HepG2 (cell line): ENCODE data around the gene CA10. TPM values are rescaled to one million over a fixed set of nuclear protein-coding genes. Genes with fewer than 3 reads are reported as not detected.

ENCODE experiments used
- ATAC-seq: fragments of 200-7000 bp; cut with Tn5 transposase; 3 replicates; pipeline ENCODE4 v1.9.1; 2020; ENCODE audit warnings: mild to moderate bottlenecking, moderate library complexity
- BruUV-seq: library from RNA; stranded (reverse); fragments of 400-500 nt; replicated peaks from 2 replicates; lab custom pipeline; 2021; lab: Mats Ljungman, UMichigan
- CTCF ChIA-PET: fragments of 300-600 bp; formaldehyde crosslinking; extraction: SDS; loops from one replicate; lab custom pipeline; 2021; ENCODE audit warnings: low total read pairs, inconsistent platforms, low intra/inter-chr PET ratio; lab: Yijun Ruan, JAX
- POLR2A ChIA-PET: fragments of 350-600 bp; sonication (Branson Sonifier 250); formaldehyde crosslinking; loops from one replicate; lab custom pipeline; 2020; ENCODE audit warnings: antibody characterized with exemption, inconsistent platforms; lab: Yijun Ruan, JAX
- DNase-seq: peaks from one replicate; pipeline ENCODE4 v3.0.0-alpha.2; 2015; ENCODE audit warnings: low spot score
- FAIRE-seq: peaks from 3 replicates; lab custom pipeline; 2011; peaks lifted over from hg19 to GRCh38; lab: Jason Lieb, UNC
- H2AFZ ChIP-seq: one replicate; pipeline ENCODE4 v1.6.1; 2011; ENCODE audit warnings: low read length, inconsistent platforms
- H3K27ac ChIP-seq: fragments of 300-600 bp; 3 replicates; pipeline ENCODE4 v1.8.0; 2011; ENCODE audit warnings: mixed run types, mild to moderate bottlenecking, mixed read lengths, low read length, inconsistent platforms; ENCODE audit not compliant: insufficient read depth; ENCODE audit errors: extremely low read length
- H3K27me3 ChIP-seq, 2 experiments: fragments of 200-600 bp in 1 of 2; 2 replicates in 1 of 2; 3 replicates in 1 of 2; pipeline versions ENCODE4 v1.6.0 to v1.8.0; 2011; ENCODE audit warnings: low read length in 2 of 2, mild to moderate bottlenecking in 2 of 2, moderate library complexity in 2 of 2, inconsistent platforms in 1 of 2; ENCODE audit not compliant: insufficient read depth in 2 of 2, control insufficient read depth in 1 of 2
- H3K36me3 ChIP-seq, 2 experiments: fragments of 200-600 bp in 1 of 2; replicated peaks in 1 of 2; 2 replicates in 1 of 2; 3 replicates in 1 of 2; pipeline versions ENCODE4 v1.5.1 to v1.8.0; 2011; ENCODE audit warnings: low read length in 2 of 2, inconsistent platforms in 1 of 2; ENCODE audit not compliant: insufficient read depth in 2 of 2, control insufficient read depth in 1 of 2
- H3K4me1 ChIP-seq: 2 replicates; pipeline ENCODE4 v1.5.1; 2012; ENCODE audit warnings: low read length, inconsistent platforms; ENCODE audit not compliant: insufficient read depth
- H3K4me2 ChIP-seq: 2 replicates; pipeline ENCODE4 v1.6.0; 2011; ENCODE audit warnings: low read depth, low read length, inconsistent platforms
- H3K4me3 ChIP-seq, 3 experiments: fragments of 200-600 bp in 1 of 3; sonication (generic), shearing (Covaris generic) in 1 of 3; replicated peaks in 1 of 3; 2 replicates each; pipeline ENCODE4 v1.5.1; 2011 to 2016; ENCODE audit warnings: low read length in 3 of 3, inconsistent platforms in 2 of 3, low read depth in 2 of 3, mild to moderate bottlenecking in 2 of 3, control low read depth in 1 of 3, mixed read lengths in 1 of 3; ENCODE audit not compliant: insufficient read depth in 1 of 3
- H3K79me2 ChIP-seq: one replicate; pipeline ENCODE4 v1.6.1; 2011; ENCODE audit warnings: low read length, inconsistent platforms; ENCODE audit not compliant: insufficient read depth
- H3K9ac ChIP-seq: 2 replicates; pipeline ENCODE4 v1.6.0; 2011; ENCODE audit warnings: mild to moderate bottlenecking, low read depth, low read length, inconsistent platforms; ENCODE audit not compliant: insufficient read depth
- H3K9me3 ChIP-seq: 2 replicates; pipeline ENCODE4 v1.5.1; 2012; ENCODE audit warnings: mild to moderate bottlenecking, low read length
- H4K20me1 ChIP-seq: 2 replicates; pipeline ENCODE4 v1.6.0; 2011; ENCODE audit warnings: inconsistent platforms, mild to moderate bottlenecking, low read length, moderate library complexity; ENCODE audit not compliant: insufficient read depth
- BHLHE40 ChIP-seq: IDR thresholded peaks from 2 replicates; pipeline ENCODE4 v1.6.1; 2011; ENCODE audit warnings: low read length, improper control_type of control experiment
- GPN1 ChIP-seq: sonication (generic); formaldehyde crosslinking; IDR thresholded peaks from 2 replicates; pipeline ENCODE4 v1.5.1; 2020; ENCODE audit warnings: missing genetic modification reagents, borderline replicate concordance
- NFE2L1 ChIP-seq: sonication (generic); formaldehyde crosslinking; IDR thresholded peaks from 2 replicates; pipeline ENCODE4 v1.4.0; 2020; ENCODE audit warnings: missing genetic modification reagents, mild to moderate bottlenecking, borderline replicate concordance
- RFXAP ChIP-seq: sonication (generic); formaldehyde crosslinking; IDR thresholded peaks from 2 replicates; pipeline ENCODE4 v1.4.0; 2020; ENCODE audit warnings: missing genetic modification reagents, borderline replicate concordance
- SIN3A ChIP-seq: IDR thresholded peaks from 2 replicates; pipeline ENCODE4 v1.6.1; 2011; ENCODE audit warnings: low read depth, mild to moderate bottlenecking, control low read depth, low read length, borderline replicate concordance
- STAT6 ChIP-seq: sonication (generic); formaldehyde crosslinking; IDR thresholded peaks from 2 replicates; pipeline ENCODE4 v1.4.0; 2020; ENCODE audit warnings: missing genetic modification reagents, mild to moderate bottlenecking, borderline replicate concordance
- TBL1XR1 ChIP-seq: fragments of 150-350 bp; IDR thresholded peaks from 2 replicates; pipeline ENCODE4 v1.6.1; 2014; ENCODE audit warnings: borderline replicate concordance, low read length; ENCODE audit not compliant: partially characterized antibody
- WGBS: methylation state at CpG from one replicate; pipeline ENCODE4 v1.1.6; 2017; ENCODE audit warnings: low lambda C conversion rate; 5-methylcytosine and 5-hydroxymethylcytosine counted together
- in situ Hi-C: cut with HindIII; loops from 2 replicates; pipeline ENCODE4 v1.10.0; 2017; ENCODE audit warnings: low pct_unique_long_range_greater_than_20kb; ENCODE audit not compliant: extremely low pct_ligation_motif_present
- intact Hi-C: fragments of 100-400 bp; cut with micrococcal nuclease; formaldehyde crosslinking; loops from one replicate; pipeline ENCODE4 v1.10.0; 2022; ENCODE audit not compliant: unreplicated experiment
- polyA plus RNA-seq, 8 experiments: library from polyadenylated mRNA; depleted of rRNA in 3 of 8; stranded (reverse) in 7 of 8; unstranded in 1 of 8; fragments of >200 nt; fragmentation: Illumina TruSeq in 4 of 8; extraction: Trizol in 4 of 8; gene quantifications; 2 replicates each; pipeline versions ENCODE4 v1.2.1 to v1.2.3, GENCODE V29; 2011 to 2016; ENCODE audit warnings: low read depth in 4 of 8, missing spikeins in 1 of 8, mixed read lengths in 1 of 8; ENCODE audit not compliant: insufficient read depth in 1 of 8
- total RNA-seq, 5 experiments: library from RNA; depleted of rRNA; stranded (reverse); fragments of >200 nt; fragmentation: Illumina TruSeq; extraction: Trizol; gene quantifications; 2 replicates each; pipeline ENCODE4 v1.2.3, GENCODE V29; 2016; ENCODE audit warnings: low read depth in 1 of 5
- TF ChIP-seq, protein P1 (sequence below): sonication (generic); formaldehyde crosslinking; IDR thresholded peaks from 2 replicates; pipeline ENCODE4 v1.4.0; 2020; ENCODE audit warnings: missing genetic modification reagents; ENCODE audit errors: not compliant biosample characterization
- TF ChIP-seq, protein P2 (sequence below): sonication (generic); formaldehyde crosslinking; IDR thresholded peaks from 2 replicates; pipeline ENCODE4 v1.5.1; 2020; ENCODE audit warnings: missing genetic modification reagents, mild to moderate bottlenecking, borderline replicate concordance

The CA10 gene
- total and polyA plus RNA-seq, 2 of the 13 experiments (the other 11 are each of a cell fraction or from before 2014, with no cell fraction given): not detected

DNA sequence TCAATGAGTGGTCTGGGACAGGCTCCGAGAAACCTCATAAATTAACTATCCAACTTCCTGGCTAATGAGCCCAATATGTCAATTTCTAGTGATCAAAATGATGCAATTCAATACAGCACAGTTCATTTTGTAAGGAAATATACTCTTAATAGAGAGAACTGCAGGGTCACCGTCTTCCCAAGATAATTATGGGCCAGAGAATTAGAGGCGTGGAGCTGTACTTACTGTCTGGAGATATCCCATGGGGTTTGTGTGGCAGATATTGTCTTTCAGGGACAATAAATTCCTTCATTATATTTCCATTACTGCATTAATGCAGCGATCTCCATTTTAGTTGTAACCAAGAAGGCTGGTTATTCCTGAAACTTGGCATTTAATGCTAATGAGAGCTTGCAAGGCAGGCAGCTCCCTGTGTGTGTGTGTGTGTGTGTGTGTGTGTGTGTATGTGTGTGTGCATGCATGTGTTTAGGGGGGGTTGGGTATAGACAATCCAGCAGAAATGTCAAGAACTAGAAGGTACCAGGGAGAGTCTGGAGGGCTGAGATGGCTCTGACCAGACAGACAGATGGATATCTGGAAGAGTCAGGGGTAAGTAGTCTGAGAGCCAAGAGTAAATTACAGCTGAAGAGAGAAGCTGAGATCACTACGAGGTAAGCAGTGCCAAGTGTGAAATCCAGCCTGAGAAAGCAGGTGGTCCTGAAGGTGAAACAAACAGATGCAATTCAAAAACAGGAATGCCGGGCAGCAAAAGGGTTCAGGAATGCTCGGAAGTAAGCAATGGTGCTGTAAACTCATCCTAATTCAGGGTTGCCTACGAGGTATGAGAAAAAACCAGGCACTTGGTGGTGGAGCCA lies 393.0 kb downstream of the CA10 start:
- no peak for FAIRE-seq
- TF ChIP-seq BHLHE40 (no peak), NFE2L1 (CRISPR knock-in tag) (no peak), SIN3A (no peak), GPN1 (no peak), TBL1XR1 (no peak), STAT6 (no peak), RFXAP (no peak)
- TF ChIP-seq, protein P1, sequence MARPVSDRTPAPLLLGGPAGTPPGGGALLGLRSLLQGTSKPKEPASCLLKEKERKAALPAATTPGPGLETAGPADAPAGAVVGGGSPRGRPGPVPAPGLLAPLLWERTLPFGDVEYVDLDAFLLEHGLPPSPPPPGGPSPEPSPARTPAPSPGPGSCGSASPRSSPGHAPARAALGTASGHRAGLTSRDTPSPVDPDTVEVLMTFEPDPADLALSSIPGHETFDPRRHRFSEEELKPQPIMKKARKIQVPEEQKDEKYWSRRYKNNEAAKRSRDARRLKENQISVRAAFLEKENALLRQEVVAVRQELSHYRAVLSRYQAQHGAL (CRISPR knock-in tag): no peak
- TF ChIP-seq, protein P2, sequence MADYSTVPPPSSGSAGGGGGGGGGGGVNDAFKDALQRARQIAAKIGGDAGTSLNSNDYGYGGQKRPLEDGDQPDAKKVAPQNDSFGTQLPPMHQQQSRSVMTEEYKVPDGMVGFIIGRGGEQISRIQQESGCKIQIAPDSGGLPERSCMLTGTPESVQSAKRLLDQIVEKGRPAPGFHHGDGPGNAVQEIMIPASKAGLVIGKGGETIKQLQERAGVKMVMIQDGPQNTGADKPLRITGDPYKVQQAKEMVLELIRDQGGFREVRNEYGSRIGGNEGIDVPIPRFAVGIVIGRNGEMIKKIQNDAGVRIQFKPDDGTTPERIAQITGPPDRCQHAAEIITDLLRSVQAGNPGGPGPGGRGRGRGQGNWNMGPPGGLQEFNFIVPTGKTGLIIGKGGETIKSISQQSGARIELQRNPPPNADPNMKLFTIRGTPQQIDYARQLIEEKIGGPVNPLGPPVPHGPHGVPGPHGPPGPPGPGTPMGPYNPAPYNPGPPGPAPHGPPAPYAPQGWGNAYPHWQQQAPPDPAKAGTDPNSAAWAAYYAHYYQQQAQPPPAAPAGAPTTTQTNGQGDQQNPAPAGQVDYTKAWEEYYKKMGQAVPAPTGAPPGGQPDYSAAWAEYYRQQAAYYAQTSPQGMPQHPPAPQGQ (CRISPR knock-in tag): no peak
- in situ Hi-C loops (loop anchor here (10.0 kb wide), 1 partner anchor 339 kb away; no protein-coding TSS in a partner anchor), intact Hi-C loops (no loop called here)
- no peak for DNase-seq
- Histone ChIP-seq H3K27ac (no peak overlapping the region), H3K4me3 (no peak overlapping the region), H3K4me2 (no peak overlapping the region), H3K36me3 (no peaks in the 10 kb centered on the region), H3K9ac (no peak overlapping the region), H3K79me2 (no peaks in the 10 kb centered on the region), H2AFZ (no peak overlapping the region), H3K4me1 (no peaks in the 10 kb centered on the region), H3K9me3 (no peaks in the 10 kb centered on the region), H4K20me1 (no peaks in the 10 kb centered on the region), H3K27me3 (no peaks in the 10 kb centered on the region)
- 8% methylated on average over 8 of the region's 8 CpGs for WGBS
- CTCF ChIA-PET: interaction anchor here (2.0 kb wide), 1 partner anchor 341 kb away, joined by 15 read pairs; no protein-coding TSS in a partner anchor
- ATAC-seq: no peak
- no TSS peak for BruUV-seq
- POLR2A ChIA-PET: no interaction called here
